HCT116 (cell line): ENCODE measurements around the gene RAN. TPM values are rescaled to one million over a fixed set of nuclear protein-coding genes. Genes with fewer than 3 reads are reported as not detected.

Experiments
- ATAC-seq: fragments of 200-7000 bp; cut with Tn5 transposase; 2 replicates; pipeline ENCODE4 v1.9.1; 2020; ENCODE audit warnings: mild to moderate bottlenecking, moderate library complexity
- BruUV-seq: library from RNA; stranded (reverse); fragments of 400-500 nt; replicated peaks from 2 replicates; lab custom pipeline; 2021; lab: Mats Ljungman, UMichigan
- CTCF ChIA-PET: fragments of 300-600 bp; sonication (Branson Sonifier 250); formaldehyde crosslinking; loops from one replicate; lab custom pipeline; 2021; ENCODE audit warnings: antibody characterized with exemption; lab: Charles Lee
- POLR2A ChIA-PET: fragments of 300-600, 350-600 bp; sonication (Branson Sonifier 250); formaldehyde crosslinking; loops from one replicate; lab custom pipeline; 2021; ENCODE audit warnings: antibody characterized with exemption; lab: Charles Lee
- RAD21 ChIA-PET, 2 experiments: fragments of 300-600 bp; sonication (Branson Sonifier 250); formaldehyde crosslinking; loops; one replicate each; lab custom pipeline; 2023; ENCODE audit warnings: low total read pairs in 2 of 2; ENCODE audit not compliant: uncharacterized antibody in 2 of 2, unreplicated experiment in 2 of 2, low non-redundant PET in 1 of 2; lab: Charles Lee
- DNase-seq: peaks from one replicate; pipeline ENCODE4 v3.0.0-alpha.2; 2010; ENCODE audit warnings: low read depth, low spot score
- H2AFZ ChIP-seq: fragments of 200-600 bp; shearing (Covaris generic), sonication (generic); 2 replicates; pipeline ENCODE4 v1.6.1; 2017; ENCODE audit warnings: low read depth, mixed run types, mixed read lengths, antibody characterized with exemption, low read length; ENCODE audit not compliant: poor library complexity, severe bottlenecking
- H3K27ac ChIP-seq: 2 replicates; pipeline ENCODE4 v1.5.1; 2012; ENCODE audit warnings: low read depth, low read length
- H3K27me3 ChIP-seq: fragments of 200-600 bp; sonication (generic); 2 replicates; pipeline ENCODE4 v1.6.1; 2016; ENCODE audit warnings: mixed run types, low read length, mixed read lengths; ENCODE audit not compliant: insufficient read depth
- H3K36me3 ChIP-seq, 2 experiments: fragments of 200-500 bp in 1 of 2; fragments of 200-600 bp in 1 of 2; sonication (Bioruptor generic) in 1 of 2; sonication (generic) in 1 of 2; 2 replicates each; pipeline versions ENCODE4 v1.5.1 to v1.6.1; 2014 to 2016; ENCODE audit warnings: low read length in 2 of 2, inconsistent platforms in 1 of 2, mixed read lengths in 1 of 2, mixed run types in 1 of 2; ENCODE audit not compliant: insufficient read depth in 2 of 2, control insufficient read depth in 1 of 2
- H3K4me1 ChIP-seq, 2 experiments: fragments of 200-600 bp in 1 of 2; sonication (generic) in 1 of 2; 2 replicates each; pipeline versions ENCODE4 v1.5.1 to v1.6.1; 2012 to 2017; ENCODE audit warnings: low read length in 2 of 2, inconsistent platforms in 1 of 2, mild to moderate bottlenecking in 1 of 2, mixed read lengths in 1 of 2, mixed run types in 1 of 2, moderate library complexity in 1 of 2; ENCODE audit not compliant: insufficient read depth in 2 of 2, control insufficient read depth in 1 of 2
- H3K4me2 ChIP-seq: fragments of 200-600 bp; sonication (generic); 2 replicates; pipeline ENCODE4 v1.6.1; 2017; ENCODE audit warnings: mixed run types, low read length, mixed read lengths
- H3K4me3 ChIP-seq, 2 experiments: fragments of 200-600 bp in 1 of 2; sonication (generic) in 1 of 2; replicated peaks in 1 of 2; 2 replicates each; pipeline ENCODE4 v1.5.1; 2011 to 2016; ENCODE audit warnings: low read length in 2 of 2, control low read depth in 1 of 2, low read depth in 1 of 2, mild to moderate bottlenecking in 1 of 2, mixed read lengths in 1 of 2, mixed run types in 1 of 2
- H3K79me2 ChIP-seq: fragments of 200-600 bp; sonication (generic); 2 replicates; pipeline ENCODE4 v1.6.1; 2017; ENCODE audit warnings: mild to moderate bottlenecking, mixed run types, low read length, moderate library complexity, mixed read lengths; ENCODE audit not compliant: insufficient read depth
- H3K9ac ChIP-seq: fragments of 200-600 bp; sonication (generic); 2 replicates; pipeline ENCODE4 v1.6.1; 2016; ENCODE audit warnings: low read length, mixed read lengths
- H3K9me2 ChIP-seq: fragments of 200-600 bp; sonication (generic), shearing (Covaris generic); 2 replicates; pipeline ENCODE4 v1.6.1; 2017; ENCODE audit warnings: mixed run types, mild to moderate bottlenecking, moderate library complexity; ENCODE audit not compliant: insufficient read depth
- H3K9me3 ChIP-seq, 2 experiments: fragments of 200-500 bp in 1 of 2; fragments of 200-600 bp in 1 of 2; sonication (Bioruptor generic) in 1 of 2; sonication (generic) in 1 of 2; 2 replicates each; pipeline ENCODE4 v1.6.1; 2014 to 2017; ENCODE audit warnings: low read length in 2 of 2, mixed read lengths in 2 of 2, inconsistent platforms in 1 of 2, low read depth in 1 of 2, mild to moderate bottlenecking in 1 of 2, mixed run types in 1 of 2, moderate library complexity in 1 of 2; ENCODE audit not compliant: control insufficient read depth in 1 of 2, insufficient read depth in 1 of 2
- H4K20me1 ChIP-seq: fragments of 200-600 bp; sonication (generic), shearing (Covaris generic); 2 replicates; pipeline ENCODE4 v1.6.1; 2017; ENCODE audit warnings: mixed run types, mild to moderate bottlenecking, moderate library complexity; ENCODE audit not compliant: insufficient read depth
- CEBPB ChIP-seq: IDR thresholded peaks from 2 replicates; pipeline ENCODE4 v1.6.1; 2012; ENCODE audit warnings: low read depth
- EZH2 ChIP-seq: fragments of 200-600 bp; sonication (generic); IDR thresholded peaks from 2 replicates; pipeline ENCODE4 v1.6.1; 2017; ENCODE audit warnings: antibody characterized with exemption, mixed run types
- FOSL1 ChIP-seq: IDR thresholded peaks from 2 replicates; pipeline ENCODE4 v1.6.1; 2012; ENCODE audit warnings: low read depth
- JUND ChIP-seq: IDR thresholded peaks from 2 replicates; pipeline ENCODE4 v1.6.1; 2012
- POLR2AphosphoS5 ChIP-seq: IDR thresholded peaks from 2 replicates; pipeline ENCODE4 v1.6.1; 2011; ENCODE audit warnings: mild to moderate bottlenecking, low read depth, low read length, moderate library complexity
- SIN3A ChIP-seq: IDR thresholded peaks from 2 replicates; pipeline ENCODE4 v1.6.1; 2012; ENCODE audit warnings: low read depth
- ZFX ChIP-seq: fragments of 450-650 bp; IDR thresholded peaks from 2 replicates; pipeline ENCODE4 v1.6.1; 2017
- ZNF274 ChIP-seq: fragments of 200-500 bp; sonication (Bioruptor generic); IDR thresholded peaks from 2 replicates; pipeline ENCODE4 v1.6.1; 2014; ENCODE audit warnings: mild to moderate bottlenecking, low read depth, low read length, inconsistent platforms
- intact Hi-C: fragments of 100-400 bp; cut with micrococcal nuclease; formaldehyde crosslinking; loops from 2 replicates; pipeline ENCODE4 v1.10.0; 2022
- total RNA-seq: library from RNA; stranded (reverse); gene quantifications from one replicate; pipeline ENCODE4 v1.2.1, GENCODE V29; 2021; ENCODE audit not compliant: unreplicated experiment
- TF ChIP-seq, protein P1 (sequence below): IDR thresholded peaks from 2 replicates; pipeline ENCODE4 v1.6.1; 2012
- TF ChIP-seq, protein P2 (sequence below): IDR thresholded peaks from 2 replicates; pipeline ENCODE4 v1.6.1; 2012
- TF ChIP-seq, protein P3 (sequence below), 3 experiments: fragments of 200-600 bp in 1 of 3; sonication (generic) in 1 of 3; IDR thresholded peaks in 2 of 3; conservative IDR thresholded peaks in 1 of 3; 2 replicates each; pipeline ENCODE4 v1.5.1; 2012 to 2017; ENCODE audit warnings: low read depth in 2 of 3, low read length in 2 of 3, antibody characterized with exemption in 1 of 3, borderline replicate concordance in 1 of 3, control low read depth in 1 of 3, mild to moderate bottlenecking in 1 of 3, mixed read lengths in 1 of 3, mixed run types in 1 of 3, moderate library complexity in 1 of 3; ENCODE audit not compliant: insufficient read depth in 1 of 3

The RAN gene
- total RNA-seq, 1 experiment from 2014 or later = 1,420 TPM

DNA sequence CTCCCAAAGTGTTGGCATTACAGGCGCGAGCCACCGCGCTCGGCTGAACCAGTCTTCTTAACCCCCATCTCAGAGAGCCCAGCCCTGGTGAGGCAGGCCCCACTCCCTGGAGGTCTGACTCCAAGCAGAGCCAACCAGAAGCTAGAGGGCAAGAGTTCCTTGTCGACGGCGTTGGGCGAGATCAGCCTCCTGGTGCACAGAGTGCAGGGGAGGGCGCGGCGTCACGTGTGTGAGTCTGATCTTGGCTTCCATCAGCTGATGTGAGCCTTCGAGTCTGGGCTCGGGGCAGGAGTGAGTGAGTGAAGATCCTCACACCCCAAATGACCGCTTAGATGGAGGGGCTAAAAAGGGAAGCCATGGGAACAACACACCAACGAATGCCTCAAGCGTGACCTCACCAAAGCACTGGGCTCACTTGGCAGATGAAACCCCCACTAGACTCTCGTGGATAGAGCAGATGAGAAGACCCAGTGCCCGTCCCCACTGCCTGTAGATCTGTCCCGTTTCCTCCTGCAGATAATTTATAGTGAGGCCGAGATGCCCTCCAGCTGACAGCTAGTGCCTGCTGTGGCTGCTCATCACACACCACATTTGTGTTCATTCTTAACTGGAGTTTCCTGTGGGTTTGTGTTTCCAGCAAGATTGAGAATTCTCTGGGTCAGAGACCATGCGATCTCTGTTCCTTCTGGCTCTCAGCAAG lies 53.2 kb downstream of the RAN start:
- Histone ChIP-seq H3K36me3 (no peaks in the 10 kb centered on the region), H3K4me2 (no peak overlapping the region), H3K27me3 (peaks cover 22% of the 10 kb centered on the region), H3K9ac (no peak overlapping the region)
- no TSS peak for BruUV-seq
- CTCF ChIA-PET = no interaction called here
- ATAC-seq = no peak
- POLR2A ChIA-PET = no interaction called here
- intact Hi-C loops = no loop called here
- TF ChIP-seq ZFX (no peak), FOSL1 (no peak), JUND (no peak), EZH2 (no peak), POLR2AphosphoS5 (no peak), SIN3A (no peak)
- TF ChIP-seq, protein P1, sequence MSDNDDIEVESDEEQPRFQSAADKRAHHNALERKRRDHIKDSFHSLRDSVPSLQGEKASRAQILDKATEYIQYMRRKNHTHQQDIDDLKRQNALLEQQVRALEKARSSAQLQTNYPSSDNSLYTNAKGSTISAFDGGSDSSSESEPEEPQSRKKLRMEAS = no peak
- TF ChIP-seq, all 23 proteins: peak for 0
- H3K27ac ChIP-seq = no peak overlapping the region
- H3K79me2 ChIP-seq = no peaks in the 10 kb centered on the region
- H4K20me1 ChIP-seq = no peaks in the 10 kb centered on the region
- H2AFZ ChIP-seq = no peak overlapping the region
- H3K4me1 ChIP-seq = no peaks in the 10 kb centered on the region
- DNase-seq = no peak
- no peaks in the 10 kb centered on the region for H3K9me2 ChIP-seq
- H3K9me3 ChIP-seq = no peaks in the 10 kb centered on the region
- RAD21 ChIA-PET = no interaction called here
- no peak overlapping the region for H3K4me3 ChIP-seq

DNA sequence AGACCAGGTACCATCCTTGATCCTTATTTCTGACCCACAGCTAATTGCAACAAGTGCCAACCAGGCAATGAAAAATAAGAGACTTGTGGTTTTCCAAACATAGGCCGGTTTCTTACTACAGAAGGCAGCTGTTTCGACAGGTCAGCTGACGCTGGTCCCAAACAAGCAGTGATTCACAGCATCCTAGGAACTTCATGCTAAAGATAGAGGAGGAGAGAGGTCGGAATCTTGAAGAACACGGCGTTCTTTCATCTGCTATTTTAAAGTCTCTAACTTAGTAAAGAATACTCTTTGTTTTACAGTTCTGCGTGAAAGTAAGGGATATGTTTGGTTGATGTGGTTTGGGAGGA lies 53.8 kb downstream of the RAN start:
- intact Hi-C loops = no loop called here
- H3K27ac ChIP-seq = no peak overlapping the region
- no peak overlapping the region for H3K9ac ChIP-seq
- ChIA-PET POLR2A (no interaction called here), CTCF (no interaction called here), RAD21 (no interaction called here)
- H3K4me3 ChIP-seq = no peak overlapping the region
- no peaks in the 10 kb centered on the region for H4K20me1 ChIP-seq
- H3K36me3 ChIP-seq = no peaks in the 10 kb centered on the region
- no peak overlapping the region for H3K4me2 ChIP-seq
- no TSS peak for BruUV-seq
- ATAC-seq = no peak
- no peak overlapping the region for H2AFZ ChIP-seq
- H3K9me3 ChIP-seq = no peaks in the 10 kb centered on the region
- no peaks in the 10 kb centered on the region for H3K4me1 ChIP-seq
- H3K9me2 ChIP-seq = no peaks in the 10 kb centered on the region
- H3K27me3 ChIP-seq = peaks cover 26% of the 10 kb centered on the region
- TF ChIP-seq, protein P2, sequence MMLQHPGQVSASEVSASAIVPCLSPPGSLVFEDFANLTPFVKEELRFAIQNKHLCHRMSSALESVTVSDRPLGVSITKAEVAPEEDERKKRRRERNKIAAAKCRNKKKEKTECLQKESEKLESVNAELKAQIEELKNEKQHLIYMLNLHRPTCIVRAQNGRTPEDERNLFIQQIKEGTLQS = no peak
- TF ChIP-seq CEBPB (no peak), ZNF274 (no peak)
- TF ChIP-seq, protein P3, sequence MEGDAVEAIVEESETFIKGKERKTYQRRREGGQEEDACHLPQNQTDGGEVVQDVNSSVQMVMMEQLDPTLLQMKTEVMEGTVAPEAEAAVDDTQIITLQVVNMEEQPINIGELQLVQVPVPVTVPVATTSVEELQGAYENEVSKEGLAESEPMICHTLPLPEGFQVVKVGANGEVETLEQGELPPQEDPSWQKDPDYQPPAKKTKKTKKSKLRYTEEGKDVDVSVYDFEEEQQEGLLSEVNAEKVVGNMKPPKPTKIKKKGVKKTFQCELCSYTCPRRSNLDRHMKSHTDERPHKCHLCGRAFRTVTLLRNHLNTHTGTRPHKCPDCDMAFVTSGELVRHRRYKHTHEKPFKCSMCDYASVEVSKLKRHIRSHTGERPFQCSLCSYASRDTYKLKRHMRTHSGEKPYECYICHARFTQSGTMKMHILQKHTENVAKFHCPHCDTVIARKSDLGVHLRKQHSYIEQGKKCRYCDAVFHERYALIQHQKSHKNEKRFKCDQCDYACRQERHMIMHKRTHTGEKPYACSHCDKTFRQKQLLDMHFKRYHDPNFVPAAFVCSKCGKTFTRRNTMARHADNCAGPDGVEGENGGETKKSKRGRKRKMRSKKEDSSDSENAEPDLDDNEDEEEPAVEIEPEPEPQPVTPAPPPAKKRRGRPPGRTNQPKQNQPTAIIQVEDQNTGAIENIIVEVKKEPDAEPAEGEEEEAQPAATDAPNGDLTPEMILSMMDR (IDR thresholded peaks at IDR 0.05 in 2 of 3, conservative IDR thresholded peaks at IDR 0.05 in 1 of 3; ENCODE audit: borderline replicate concordance in 1 of 3, insufficient read depth in 1 of 3, low read depth in 2 of 3, low read length in 2 of 3) = no peak
- TF ChIP-seq, protein P1 = no peak
- H3K79me2 ChIP-seq = no peaks in the 10 kb centered on the region
- no peak for DNase-seq
